Measurements from ENCODE around the gene TARS3. TPM values are rescaled to one million over a fixed set of nuclear protein-coding genes. Genes with fewer than 3 reads are reported as not detected.

TARS3 gene
- polyA plus RNA-seq, 3 donors, result 5.5 to 8.2 (median 6.7) TPM

GRCh38 chr15:101710806-101711205 lies 13.5 kb downstream of the TARS3 start:
- WGBS, 3 donors, result 78 to 86% (median 85%) methylated on average over 6 of the region's 6 CpGs

DNA sequence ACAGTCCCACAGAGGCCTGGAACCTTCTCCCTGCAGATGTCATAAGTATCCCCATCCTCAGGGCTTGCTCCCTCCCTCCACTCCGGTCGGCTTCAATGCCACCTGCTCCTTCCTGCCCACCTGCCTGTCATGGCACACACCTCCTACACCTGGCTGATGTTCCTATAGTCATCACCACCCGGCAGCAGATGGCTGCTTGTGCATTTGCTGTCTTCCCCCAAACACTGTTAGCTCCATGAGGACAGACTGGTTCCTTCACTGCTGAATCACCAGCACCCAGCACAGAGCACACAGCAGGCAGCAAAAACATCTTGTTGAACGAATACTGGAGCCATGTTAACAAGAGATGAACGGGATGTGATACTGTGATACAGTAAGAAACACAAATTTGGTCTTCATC lies 14.8 kb downstream of the TARS3 start:
- 92 to 95% (median 94%) methylated on average over 5 of the region's 5 CpGs for WGBS, 3 donors
- H3K27ac ChIP-seq (ENCODE audit: low read depth, low read length), result no peak overlapping the region

More at GRCh38 chr15:101710806-101711205, 13.5 kb downstream of the TARS3 start:
- H3K27ac ChIP-seq (ENCODE audit: low read depth, low read length), result no peak overlapping the region

DNA sequence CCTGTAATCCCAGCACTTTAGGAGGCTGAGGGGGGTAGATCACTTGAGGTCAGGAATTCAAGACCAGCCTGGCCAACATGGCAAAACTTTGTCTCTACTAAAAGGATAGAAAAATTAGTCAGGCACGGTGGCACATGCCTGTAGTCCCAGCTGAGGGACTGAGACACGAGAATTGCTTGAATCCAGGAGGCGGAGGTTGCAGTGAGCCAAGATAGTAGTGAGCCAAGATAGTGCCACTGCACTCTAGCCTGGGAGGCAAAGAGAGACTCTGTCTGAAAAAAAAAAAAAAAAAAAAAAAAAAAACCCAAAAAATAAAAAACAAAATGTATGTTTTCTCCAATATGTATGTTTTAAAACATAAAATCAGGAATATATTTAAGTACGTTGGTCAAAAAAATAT lies 16.3 kb downstream of the TARS3 start:
- 84 to 95% (median 91%) methylated on average over 4 of the region's 4 CpGs for WGBS, 3 donors
- H3K27ac ChIP-seq (ENCODE audit: low read depth, low read length), result no peak overlapping the region

DNA sequence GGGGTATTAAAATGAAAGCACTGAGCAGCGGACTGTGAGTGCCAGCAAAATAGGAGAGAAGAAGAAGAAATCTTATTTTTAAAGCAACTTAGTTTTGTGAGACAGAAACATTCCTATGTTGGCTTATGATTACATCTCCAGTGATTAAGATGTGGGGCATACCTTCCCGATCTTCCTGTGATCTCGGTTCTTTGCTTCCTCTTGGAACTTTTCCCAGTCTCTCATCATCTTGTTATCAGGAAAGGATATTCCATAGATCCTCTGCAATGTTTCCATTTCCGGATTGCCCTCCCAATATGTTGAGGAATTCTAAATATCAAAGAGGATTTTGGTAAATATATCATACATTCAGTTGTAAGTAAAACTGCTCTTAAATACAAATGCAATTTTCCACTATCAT lies 22.2 kb downstream of the TARS3 start:
- H3K27ac ChIP-seq (ENCODE audit: low read depth, low read length), result no peak overlapping the region
- WGBS, 3 donors, result 73 to 83% (median 78%) methylated on average over 4 of the region's 4 CpGs

DNA sequence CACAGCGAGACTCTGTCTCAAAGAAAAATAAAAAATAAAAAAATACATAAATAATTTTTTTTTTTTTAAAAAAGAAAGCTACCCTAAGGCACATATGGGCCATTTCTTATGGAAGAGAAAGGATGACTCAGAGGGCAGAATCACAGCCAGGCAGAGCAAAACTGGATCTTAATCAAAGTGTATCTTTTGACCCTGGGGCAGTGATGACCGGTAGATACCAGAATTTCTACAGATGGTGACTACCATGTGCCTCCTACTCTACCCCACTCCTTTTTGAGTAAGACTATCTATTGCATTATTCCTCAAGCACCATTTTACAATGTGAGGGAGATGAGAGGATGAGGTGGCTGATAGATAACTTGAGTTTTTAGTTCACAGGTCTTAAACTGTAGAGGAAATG lies 26.0 kb downstream of the TARS3 start:
- 88 to 97% (median 91%) methylated on average over 2 of the region's 2 CpGs for whole genome bisulfite sequencing, 3 donors

GRCh38 chr15:101697488-101697887 lies 26.8 kb downstream of the TARS3 start:
- 87 to 96% (median 93%) methylated on average over 7 of the region's 7 CpGs for WGBS, 3 donors
- no peak overlapping the region for H3K27ac ChIP-seq (ENCODE audit: low read depth, low read length)

More for the DNA sequence above, 26.0 kb downstream of the TARS3 start:
- no peak overlapping the region for H3K27ac ChIP-seq (ENCODE audit: low read depth, low read length)

DNA sequence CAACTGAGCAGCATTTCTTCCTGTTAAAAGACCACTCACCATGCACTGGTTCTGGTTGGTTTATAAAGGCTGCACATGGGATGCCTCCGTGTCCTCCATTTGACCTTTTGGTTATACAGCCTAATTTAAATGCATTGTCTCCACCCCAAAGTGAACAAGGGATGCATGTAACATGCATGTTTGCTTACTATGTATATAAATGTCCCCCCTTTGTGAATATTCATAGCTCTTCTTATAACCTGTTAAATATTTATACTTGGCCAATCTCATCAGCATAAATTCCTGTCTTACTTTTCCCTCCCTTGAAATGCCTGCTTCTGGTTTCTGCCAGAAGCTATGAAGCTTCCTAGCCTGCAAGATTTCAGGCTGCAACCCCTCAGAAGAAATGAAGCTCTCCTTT lies 27.4 kb downstream of the TARS3 start:
- WGBS, 3 donors, result 94 to 100% (median 100%) methylated on average over 1 of the region's 1 CpG
- no peak overlapping the region for H3K27ac ChIP-seq (ENCODE audit: low read depth, low read length)

- no peak overlapping the region for H3K27ac ChIP-seq (ENCODE audit: low read depth, low read length)
- WGBS, 3 donors, result 94 to 100% (median 98%) methylated on average over 2 of the region's 2 CpGs
Measured at GRCh38 chr15:101694261-101694660, 30.0 kb downstream of the TARS3 start.

DNA sequence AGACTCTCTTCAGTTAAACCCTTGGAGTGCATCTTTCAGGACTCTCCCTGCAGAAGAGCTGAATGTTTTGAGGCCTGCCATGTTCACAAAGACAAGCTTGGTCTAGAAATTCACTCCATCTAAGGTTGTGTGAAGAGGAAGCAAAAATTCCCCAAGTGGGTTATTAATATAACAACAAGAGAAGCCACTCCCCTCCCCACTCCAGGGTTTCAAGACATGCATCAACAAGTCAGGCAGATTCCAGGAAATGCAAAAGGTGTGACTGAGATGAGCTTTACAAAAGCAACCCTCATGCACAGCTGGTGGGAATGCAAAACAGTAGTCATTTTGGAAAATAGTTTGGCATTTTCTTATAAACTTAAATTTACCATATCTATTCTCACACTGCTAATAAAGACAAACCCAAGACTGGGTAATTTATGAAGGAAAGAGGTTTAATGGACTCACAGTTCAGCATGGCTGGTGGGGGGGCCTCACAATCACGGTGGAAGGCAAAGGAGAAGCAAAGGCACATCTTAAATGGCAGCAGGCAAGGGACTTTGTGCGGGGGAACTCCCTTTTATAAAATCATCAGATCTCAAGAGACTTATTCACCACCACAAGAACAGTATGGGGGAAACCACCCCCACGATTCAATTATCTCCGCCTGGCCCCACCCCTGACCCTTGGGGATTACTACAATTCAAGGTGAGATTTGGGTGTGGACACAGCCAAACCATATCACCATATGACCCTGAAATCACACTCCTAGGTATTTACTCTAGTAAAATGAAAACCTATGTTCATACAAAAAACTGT lies 31.3 kb downstream of the TARS3 start:
- WGBS, 3 donors, result 91 to 96% (median 92%) methylated on average over 4 of the region's 4 CpGs

GRCh38 chr15:101689901-101690300 lies 34.4 kb downstream of the TARS3 start:
- H3K27ac ChIP-seq (ENCODE audit: low read depth, low read length), result no peak overlapping the region

More for the DNA sequence above, 31.3 kb downstream of the TARS3 start:
- H3K27ac ChIP-seq (ENCODE audit: low read depth, low read length), result peak overlapping the region; percentile 31

DNA sequence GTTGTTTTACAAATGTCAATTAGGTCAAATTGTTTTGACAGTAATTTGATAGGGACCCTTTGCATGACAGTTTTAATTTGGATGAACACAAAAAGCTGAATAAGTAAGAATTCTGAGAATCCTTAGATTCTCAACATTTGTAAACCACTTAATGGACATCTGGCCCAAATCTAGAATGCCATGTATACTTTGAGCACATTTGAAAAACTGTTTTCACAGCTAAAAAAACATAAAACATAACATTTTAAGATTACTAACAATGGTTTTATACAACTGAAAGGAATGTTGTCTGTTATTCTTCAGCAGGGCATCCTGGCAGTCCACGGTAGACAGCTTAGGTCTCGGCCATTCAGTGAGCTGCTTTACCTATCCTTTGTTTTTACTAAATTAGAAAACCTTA lies 37.6 kb downstream of the TARS3 start:
- 91 to 100% (median 93%) methylated on average over 2 of the region's 2 CpGs for WGBS, 3 donors
- H3K27ac ChIP-seq (ENCODE audit: low read depth, low read length), result no peak overlapping the region

More at GRCh38 chr15:101689901-101690300, 34.4 kb downstream of the TARS3 start:
- 89 to 98% (median 94%) methylated on average over 6 of the region's 6 CpGs for WGBS, 3 donors

- WGBS, 3 donors, result 87 to 95% (median 95%) methylated on average over 3 of the region's 3 CpGs
- no peak overlapping the region for H3K27ac ChIP-seq (ENCODE audit: low read depth, low read length)
Measured at GRCh38 chr15:101684877-101685276, 39.4 kb downstream of the TARS3 start.

GRCh38 chr15:101684384-101684783 lies 39.9 kb downstream of the TARS3 start:
- 68 to 75% (median 74%) methylated on average over 1 of the region's 1 CpG for WGBS, 3 donors
- no peak overlapping the region for H3K27ac ChIP-seq (ENCODE audit: low read depth, low read length)

- 72 to 83% (median 81%) methylated on average over 2 of the region's 2 CpGs for whole genome bisulfite sequencing, 3 donors
- H3K27ac ChIP-seq (ENCODE audit: low read depth, low read length), result no peak overlapping the region
Measured at GRCh38 chr15:101679806-101680205, 44.5 kb downstream of the TARS3 start.

DNA sequence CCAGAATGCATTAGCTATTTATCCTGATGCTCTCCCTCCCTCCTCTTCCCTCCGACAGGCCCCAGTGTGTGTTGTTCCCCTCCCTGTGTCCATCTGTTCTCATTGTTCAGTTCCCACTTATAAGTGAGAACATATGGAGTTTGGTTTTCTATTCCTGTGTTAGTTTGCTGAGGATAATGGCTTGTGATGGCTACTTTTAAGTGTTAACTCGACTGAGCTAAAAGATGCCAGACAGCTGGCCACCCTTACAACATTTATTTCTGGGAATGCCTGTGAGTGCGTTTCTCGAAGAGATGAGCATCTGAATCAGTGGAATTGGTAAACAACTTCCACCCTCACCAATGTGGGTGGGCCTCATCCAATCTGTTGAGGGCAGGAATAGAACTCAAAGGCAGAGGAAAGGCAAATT lies 47.3 kb downstream of the TARS3 start:
- WGBS, 3 donors, result 87 to 89% (median 88%) methylated on average over 4 of the region's 4 CpGs

GRCh38 chr15:101675796-101676582 lies 48.3 kb downstream of the TARS3 start:
- WGBS, 3 donors, result 81 to 85% (median 84%) methylated on average over 16 of the region's 16 CpGs
- H3K27ac ChIP-seq (ENCODE audit: low read depth, low read length), result no peak overlapping the region

More for the DNA sequence above, 47.3 kb downstream of the TARS3 start:
- no peak overlapping the region for H3K27ac ChIP-seq (ENCODE audit: low read depth, low read length)

DNA sequence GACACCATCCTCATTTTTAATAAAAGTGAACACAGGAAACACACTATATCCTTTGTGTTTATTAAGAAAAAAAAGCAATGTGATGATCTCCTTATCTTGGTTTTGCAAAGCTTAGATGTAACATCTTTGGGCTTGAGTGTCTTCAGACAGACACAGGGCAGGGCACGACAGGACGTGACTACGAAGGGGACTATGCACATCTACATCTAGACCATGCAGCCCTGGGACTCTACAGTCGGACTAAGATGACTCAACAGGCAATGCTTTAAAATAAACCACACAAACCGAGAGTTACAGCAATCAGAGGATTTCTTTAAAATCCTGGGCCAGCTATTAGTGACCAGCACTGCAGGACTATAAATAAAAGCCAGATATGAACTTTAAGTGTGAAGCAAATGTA lies 49.3 kb downstream of the TARS3 start:
- WGBS, 3 donors, result 87 to 90% (median 88%) methylated on average over 5 of the region's 5 CpGs
- no peak overlapping the region for H3K27ac ChIP-seq (ENCODE audit: low read depth, low read length)

DNA sequence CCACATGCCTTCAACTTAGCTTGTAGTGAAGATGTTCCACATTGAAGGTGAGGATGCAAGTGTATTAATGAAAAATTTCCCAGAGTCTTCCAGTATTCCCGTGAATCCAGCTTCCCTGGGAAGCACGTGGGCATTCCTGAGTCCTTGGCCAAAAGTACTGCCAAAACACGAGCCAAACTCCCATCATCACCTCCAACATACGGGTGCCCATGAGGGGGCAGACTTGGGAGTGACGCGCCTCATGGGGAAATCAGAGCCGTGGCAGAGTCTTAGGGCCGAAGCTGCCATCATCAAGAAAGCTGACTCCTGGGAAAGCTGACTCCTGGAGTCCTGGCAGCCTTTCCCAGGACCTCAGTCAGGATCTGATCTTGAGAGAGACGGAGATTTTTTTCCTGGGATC lies 52.0 kb downstream of the TARS3 start:
- H3K27ac ChIP-seq (ENCODE audit: low read depth, low read length), result no peak overlapping the region
- 65 to 86% (median 85%) methylated on average over 9 of the region's 9 CpGs for WGBS, 3 donors

GRCh38 chr15:101669744-101670143 lies 54.5 kb downstream of the TARS3 start:
- no peak overlapping the region for H3K27ac ChIP-seq (ENCODE audit: low read depth, low read length)
- 92 to 97% (median 95%) methylated on average over 3 of the region's 3 CpGs for WGBS, 3 donors
